Hepatic stellate cell (primary cell): ENCODE results near the gene KDM5B.

Experiments used
- DNase-seq: peaks from one replicate; pipeline ENCODE4 v3.0.0; 2011; ENCODE audit warnings: low spot score

Gene KDM5B

GRCh38 chr1:202685641-202686040 is 122.6 kb downstream of the KDM5B start:
- no peak for DNase-seq

- DNase-seq = no peak
Measured at GRCh38 chr1:202684716-202685115, 123.5 kb downstream of the KDM5B start.

GRCh38 chr1:202683029-202683428 is 125.2 kb downstream of the KDM5B start:
- DNase-seq = no peak

- DNase-seq = no peak
Measured at GRCh38 chr1:202682477-202682876, 125.7 kb downstream of the KDM5B start.

GRCh38 chr1:202681736-202682420 is 126.3 kb downstream of the KDM5B start:
- DNase-seq = no peak

GRCh38 chr1:202680586-202681352 is 127.5 kb downstream of the KDM5B start:
- no peak for DNase-seq

GRCh38 chr1:202679406-202680177 is 128.6 kb downstream of the KDM5B start:
- DNase-seq = no peak

- no peak for DNase-seq
Measured at GRCh38 chr1:202677433-202677832, 130.8 kb downstream of the KDM5B start.
